Measurements from ENCODE around the gene KPTN. TPM values are rescaled to one million over a fixed set of nuclear protein-coding genes. Genes with fewer than 3 reads are reported as not detected.
A peak's percentile ranks its signal among the peaks of the same experiment; 100 is the strongest.

The KPTN gene
- polyA plus RNA-seq, 3 donors: 9.5 to 9.7 (median 9.5) TPM

GRCh38 chr19:47435196-47435595 is 48.8 kb downstream of the KPTN start:
- Mint-ChIP-seq H3K4me1 (peaks cover 3% of the 10 kb centered on the region), H3K36me3 (no peaks in the 10 kb centered on the region), H3K27me3 (ENCODE audit: low read depth in 3 of 3) (peaks cover 28 to 35% (median 31%) of the 10 kb centered on the region in 3 donors), H3K9me3 (peaks cover 0 to 13% (median 9%) of the 10 kb centered on the region in 7 donors), H3K4me3 (no peak overlapping the region), H3K27ac (no peak overlapping the region)
- Histone ChIP-seq H3K4me1 (ENCODE audit: control insufficient read depth in 1 of 2, insufficient read depth in 2 of 2, low read length in 2 of 2) (peaks cover 3 to 5% of the 10 kb centered on the region in 2 donors), H3K9me3 (replicated peaks in 1 of 2; ENCODE audit: control insufficient read depth in 1 of 2, insufficient read depth in 1 of 2, low read length in 2 of 2) (peaks cover 0 to 4% of the 10 kb centered on the region in 2 donors), H3K27me3 (ENCODE audit: control insufficient read depth in 2 of 2, insufficient read depth in 2 of 2, low read length in 2 of 2) (peaks cover 5 to 23% of the 10 kb centered on the region in 2 donors), H3K4me3 (replicated peaks in 1 of 3; ENCODE audit: low read depth in 2 of 3, low read length in 3 of 3) (no peak overlapping the region), H2AFZ (ENCODE audit: insufficient read depth, low read depth, low read length, poor library complexity, severe bottlenecking) (no peak overlapping the region), H3K27ac (ENCODE audit: low read depth in 1 of 2, low read length in 2 of 2) (no peak overlapping the region), H3K4me2 (replicated peaks; ENCODE audit: extremely low read depth, low read length, poor library complexity, severe bottlenecking) (no peak overlapping the region), H3K36me3 (replicated peaks in 1 of 2; ENCODE audit: control insufficient read depth in 1 of 2, insufficient read depth in 2 of 2, low read length in 2 of 2) (no peaks in the 10 kb centered on the region), H3K79me2 (ENCODE audit: insufficient read depth, low read length) (no peaks in the 10 kb centered on the region), H4K20me1 (ENCODE audit: insufficient read depth, low read length) (no peaks in the 10 kb centered on the region), H3K9ac (ENCODE audit: insufficient read depth, low read length, poor library complexity, severe bottlenecking) (no peak overlapping the region)
- TF ChIP-seq, protein P1, sequence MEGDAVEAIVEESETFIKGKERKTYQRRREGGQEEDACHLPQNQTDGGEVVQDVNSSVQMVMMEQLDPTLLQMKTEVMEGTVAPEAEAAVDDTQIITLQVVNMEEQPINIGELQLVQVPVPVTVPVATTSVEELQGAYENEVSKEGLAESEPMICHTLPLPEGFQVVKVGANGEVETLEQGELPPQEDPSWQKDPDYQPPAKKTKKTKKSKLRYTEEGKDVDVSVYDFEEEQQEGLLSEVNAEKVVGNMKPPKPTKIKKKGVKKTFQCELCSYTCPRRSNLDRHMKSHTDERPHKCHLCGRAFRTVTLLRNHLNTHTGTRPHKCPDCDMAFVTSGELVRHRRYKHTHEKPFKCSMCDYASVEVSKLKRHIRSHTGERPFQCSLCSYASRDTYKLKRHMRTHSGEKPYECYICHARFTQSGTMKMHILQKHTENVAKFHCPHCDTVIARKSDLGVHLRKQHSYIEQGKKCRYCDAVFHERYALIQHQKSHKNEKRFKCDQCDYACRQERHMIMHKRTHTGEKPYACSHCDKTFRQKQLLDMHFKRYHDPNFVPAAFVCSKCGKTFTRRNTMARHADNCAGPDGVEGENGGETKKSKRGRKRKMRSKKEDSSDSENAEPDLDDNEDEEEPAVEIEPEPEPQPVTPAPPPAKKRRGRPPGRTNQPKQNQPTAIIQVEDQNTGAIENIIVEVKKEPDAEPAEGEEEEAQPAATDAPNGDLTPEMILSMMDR (IDR thresholded peaks at IDR 0.05): no peak
- WGBS (ENCODE audit: insufficient coverage): 60% methylated on average over 7 of the region's 16 CpGs
- DNase-seq: no peak
- intact Hi-C loops (cut with micrococcal nuclease): loop anchor here (5.0 to 10.0 kb wide), 2 partner anchors 80 to 82 kb away; partner anchors contain the start of gene NAPA (in 2 of the 2)

- H3K4me2 ChIP-seq (replicated peaks; ENCODE audit: extremely low read depth, low read length, poor library complexity, severe bottlenecking): no peak overlapping the region
- peaks cover 29 to 41% (median 36%) of the 10 kb centered on the region in 3 donors for H3K27me3 Mint-ChIP-seq (ENCODE audit: low read depth in 3 of 3)
- no peak overlapping the region for H3K4me3 ChIP-seq (replicated peaks in 1 of 3; ENCODE audit: low read depth in 2 of 3, low read length in 3 of 3)
- peaks cover 0 to 17% (median 11%) of the 10 kb centered on the region in 7 donors for H3K9me3 Mint-ChIP-seq
- no peaks in the 10 kb centered on the region for H3K36me3 ChIP-seq (replicated peaks in 1 of 2; ENCODE audit: control insufficient read depth in 1 of 2, insufficient read depth in 2 of 2, low read length in 2 of 2)
- no peak overlapping the region for H2AFZ ChIP-seq (ENCODE audit: insufficient read depth, low read depth, low read length, poor library complexity, severe bottlenecking)
- H3K36me3 Mint-ChIP-seq: peaks cover 0 to 2% of the 10 kb centered on the region in 2 donors
- no peak overlapping the region for H3K9ac ChIP-seq (ENCODE audit: insufficient read depth, low read length, poor library complexity, severe bottlenecking)
- peaks cover 3 to 11% of the 10 kb centered on the region in 2 donors for H3K4me1 ChIP-seq (ENCODE audit: control insufficient read depth in 1 of 2, insufficient read depth in 2 of 2, low read length in 2 of 2)
- peaks cover 12 to 34% of the 10 kb centered on the region in 2 donors for H3K27me3 ChIP-seq (ENCODE audit: control insufficient read depth in 2 of 2, insufficient read depth in 2 of 2, low read length in 2 of 2)
- H3K4me1 Mint-ChIP-seq: peaks cover 9% of the 10 kb centered on the region
- H3K4me3 Mint-ChIP-seq: no peak overlapping the region
- 77% methylated on average over 4 of the region's 7 CpGs for WGBS (ENCODE audit: insufficient coverage)
- peak overlapping the region in 1 of 7 donors; percentile 79 for H3K27ac Mint-ChIP-seq
- intact Hi-C loops (cut with micrococcal nuclease): loop anchor here in 1 of 2 donors (10.0 kb wide), 1 partner anchor 81 kb away; the partner anchor contains the start of gene NAPA
- peaks cover 0 to 11% of the 10 kb centered on the region in 2 donors for H3K9me3 ChIP-seq (replicated peaks in 1 of 2; ENCODE audit: control insufficient read depth in 1 of 2, insufficient read depth in 1 of 2, low read length in 2 of 2)
- H3K79me2 ChIP-seq (ENCODE audit: insufficient read depth, low read length): no peaks in the 10 kb centered on the region
- H3K27ac ChIP-seq (ENCODE audit: low read depth in 1 of 2, low read length in 2 of 2): no peak overlapping the region
- no peak for DNase-seq
- H4K20me1 ChIP-seq (ENCODE audit: insufficient read depth, low read length): no peaks in the 10 kb centered on the region
- TF ChIP-seq, protein P1 (IDR thresholded peaks at IDR 0.05): no peak
These were observed 49.9 kb downstream of the KPTN start for GRCh38 chr19:47434088-47434487.
